RWPE1 (cell line): ENCODE data around the gene PLXDC2.

ENCODE experiments used
- CTCF ChIA-PET: fragments of 350-600 bp; sonication (Branson Sonifier 250); formaldehyde crosslinking; extraction: SDS; loops from one replicate; lab custom pipeline; 2021; lab: Yijun Ruan, JAX
- POLR2A ChIA-PET: fragments of 400-600 bp; formaldehyde crosslinking; extraction: SDS; loops from one replicate; lab custom pipeline; 2020; ENCODE audit warnings: antibody characterized with exemption; ENCODE audit not compliant: low non-redundant PET; lab: Yijun Ruan, JAX
- DNase-seq: peaks from one replicate; pipeline ENCODE4 v3.0.0; 2012; ENCODE audit warnings: low spot score
- H3K27ac ChIP-seq: fragments of 450-650 bp; 2 replicates; pipeline ENCODE4 v1.5.1; 2017
- CTCF ChIP-seq: fragments of 450-650 bp; conservative IDR thresholded peaks from 2 replicates; pipeline ENCODE4 v1.5.1; 2017; ENCODE audit warnings: low read depth, mild to moderate bottlenecking

The PLXDC2 gene

GRCh38 chr10:20254497-20254896, 438.3 kb downstream of the PLXDC2 start:
- POLR2A ChIA-PET, result no interaction called here
- no peak for TF ChIP-seq CTCF
- CTCF ChIA-PET, result no interaction called here
- DNase-seq, result no peak
- no peak overlapping the region for H3K27ac ChIP-seq

- TF ChIP-seq CTCF, result no peak
- ChIA-PET CTCF (no interaction called here), POLR2A (no interaction called here)
- DNase-seq, result no peak
- H3K27ac ChIP-seq, result no peak overlapping the region
Measured at GRCh38 chr10:20256969-20257368, 440.7 kb downstream of the PLXDC2 start.

- ChIA-PET POLR2A (no interaction called here), CTCF (no interaction called here)
- no peak for DNase-seq
- no peak for TF ChIP-seq CTCF
- H3K27ac ChIP-seq, result no peak overlapping the region
Measured at GRCh38 chr10:20257422-20257821, 441.2 kb downstream of the PLXDC2 start.

- ChIA-PET CTCF (no interaction called here), POLR2A (no interaction called here)
- H3K27ac ChIP-seq, result no peak overlapping the region
- no peak for DNase-seq
- no peak for TF ChIP-seq CTCF
Measured at GRCh38 chr10:20265146-20265545, 448.9 kb downstream of the PLXDC2 start.

- DNase-seq, result no peak
- POLR2A ChIA-PET, result no interaction called here
- CTCF ChIA-PET, result no interaction called here
- no peak overlapping the region for H3K27ac ChIP-seq
- TF ChIP-seq CTCF, result no peak
Measured at GRCh38 chr10:20267734-20268133, 451.5 kb downstream of the PLXDC2 start.

GRCh38 chr10:20271490-20271889, 455.3 kb downstream of the PLXDC2 start:
- POLR2A ChIA-PET, result no interaction called here
- TF ChIP-seq CTCF, result no peak
- H3K27ac ChIP-seq, result no peak overlapping the region
- no peak for DNase-seq
- CTCF ChIA-PET, result interaction anchor here (0.5 kb wide), 1 partner anchor 240 kb away, joined by 3 read pairs; no protein-coding TSS in a partner anchor

- ChIA-PET CTCF (no interaction called here), POLR2A (no interaction called here)
- H3K27ac ChIP-seq, result no peak overlapping the region
- no peak for DNase-seq
- no peak for TF ChIP-seq CTCF
Measured at GRCh38 chr10:20272608-20273007, 456.4 kb downstream of the PLXDC2 start.
